A172 (cell line): ENCODE data around the gene EIF4E1B. TPM values are rescaled to one million over a fixed set of nuclear protein-coding genes. Genes with fewer than 3 reads are reported as not detected.
"Not testable (repeated sequence)": the region's sequence is repeated elsewhere in the genome, so short reads cannot be mapped to it uniquely, and the experiment has no call there.

Source experiments
- DNase-seq: peaks from one replicate; pipeline ENCODE4 v3.0.0-alpha.2; 2015; ENCODE audit warnings: low spot score
- total RNA-seq: library from RNA; depleted of rRNA; stranded (reverse); fragments of >200 nt; shearing (Covaris generic); gene quantifications from 2 replicates; pipeline ENCODE4 v1.2.3, GENCODE V29; 2014; rRNA removed

The EIF4E1B gene
- not detected in 2 replicates for total RNA-seq

GRCh38 chr5:176629853-176630680 is at the start of gene EIF4E1B, which contains the start of gene SNCB:
Gene EIF4E1B (plus strand): TSS chr5:176630675. CDS start chr5:176642788, 12,113 bp downstream.
Gene SNCB (minus strand): TSS chr5:176630534. CDS start chr5:176629654, 880 bp downstream.
- no peak for DNase-seq

- no peak for DNase-seq
These were observed 49.1 kb upstream of the EIF4E1B start for GRCh38 chr5:176581361-176581760.

GRCh38 chr5:176583076-176583475 is 47.4 kb upstream of the EIF4E1B start:
- DNase-seq, result no peak

- DNase-seq, result no peak
These were observed 43.1 kb upstream of the EIF4E1B start for GRCh38 chr5:176587398-176587797.

GRCh38 chr5:176588297-176588696 is 42.2 kb upstream of the EIF4E1B start:
- DNase-seq, result no peak

GRCh38 chr5:176589039-176589769 is 41.3 kb upstream of the EIF4E1B start:
- DNase-seq, result no peak

GRCh38 chr5:176590035-176590717 is 40.3 kb upstream of the EIF4E1B start:
- DNase-seq, result no peak

- DNase-seq, result not testable (repeated sequence)
These were observed 38.8 kb upstream of the EIF4E1B start for GRCh38 chr5:176591667-176592066.

GRCh38 chr5:176592573-176592972 is 37.9 kb upstream of the EIF4E1B start:
- DNase-seq, result no peak

- no peak for DNase-seq
These were observed 37.1 kb upstream of the EIF4E1B start for GRCh38 chr5:176593273-176593869.

GRCh38 chr5:176594554-176594953 is 35.9 kb upstream of the EIF4E1B start:
- no peak for DNase-seq

- no peak for DNase-seq
These were observed 35.0 kb upstream of the EIF4E1B start for GRCh38 chr5:176595386-176595943.

- DNase-seq, result no peak
These were observed 34.3 kb upstream of the EIF4E1B start for GRCh38 chr5:176596069-176596644.

GRCh38 chr5:176596689-176597416 is 33.6 kb upstream of the EIF4E1B start:
- DNase-seq, result no peak

- DNase-seq, result no peak
These were observed 32.8 kb upstream of the EIF4E1B start for GRCh38 chr5:176597417-176598389.

- DNase-seq, result not testable (repeated sequence)
These were observed 30.6 kb upstream of the EIF4E1B start for GRCh38 chr5:176599749-176600430.

GRCh38 chr5:176601901-176602482 is 28.5 kb upstream of the EIF4E1B start:
- no peak for DNase-seq

GRCh38 chr5:176603091-176603490 is 27.4 kb upstream of the EIF4E1B start:
- DNase-seq, result no peak
